Activated CD4-positive, alpha-beta T cell treated with anti-CD3 and anti-CD28 coated beads, Interleukin-10, Interleukin-2, amounts not matched to agents 100 ng/mL and 50 ng/mL, durations not matched to agents 16 hours and 8 hours (primary cell): Measurements from ENCODE around the gene TLE5.

ENCODE experiments used
- DNase-seq: peaks from one replicate; pipeline ENCODE4 v3.0.0-alpha.2; 2020

TLE5 gene, protein sequence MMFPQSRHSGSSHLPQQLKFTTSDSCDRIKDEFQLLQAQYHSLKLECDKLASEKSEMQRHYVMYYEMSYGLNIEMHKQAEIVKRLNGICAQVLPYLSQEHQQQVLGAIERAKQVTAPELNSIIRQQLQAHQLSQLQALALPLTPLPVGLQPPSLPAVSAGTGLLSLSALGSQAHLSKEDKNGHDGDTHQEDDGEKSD

GRCh38 chr19:3062165-3063105, at the start of gene TLE5:
Gene TLE5 (minus strand): TSS chr19:3062495. CDS start chr19:3062200, 295 bp downstream.
- DNase-seq: peak; percentile 77

DNA sequence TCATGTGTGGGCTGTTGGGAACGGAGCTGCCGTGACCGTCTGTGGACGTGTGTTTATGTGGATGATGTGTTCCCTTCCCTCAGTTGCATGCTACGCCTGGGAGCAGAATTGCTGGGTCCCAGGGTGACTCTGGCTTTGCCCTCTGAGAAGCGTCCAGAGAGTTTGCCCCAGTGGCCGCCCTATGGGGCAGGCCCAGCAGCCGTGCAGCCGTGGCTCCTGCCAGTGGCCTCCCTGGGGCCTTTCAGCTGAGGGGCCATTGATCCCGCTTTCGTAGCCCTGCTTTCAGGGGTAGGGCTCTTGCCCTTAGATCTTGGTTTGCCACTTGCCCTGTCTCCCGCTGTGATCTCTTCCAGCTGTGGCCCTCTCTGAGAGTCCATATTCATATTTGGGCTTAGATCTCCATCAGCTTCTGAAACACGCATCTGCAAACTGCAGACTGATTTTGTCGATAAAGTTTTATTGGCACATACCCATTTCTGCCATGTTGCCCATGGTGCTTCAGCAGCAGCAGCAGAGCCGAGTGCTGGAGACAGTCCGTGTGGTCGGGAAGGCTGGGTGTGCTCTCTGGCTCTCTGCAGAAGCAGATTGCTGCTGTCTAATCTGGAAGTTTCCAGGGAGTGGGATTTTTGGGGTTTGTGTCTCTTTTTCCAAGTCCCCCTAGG, 49.4 kb upstream of the TLE5 start:
- DNase-seq: no peak

DNA sequence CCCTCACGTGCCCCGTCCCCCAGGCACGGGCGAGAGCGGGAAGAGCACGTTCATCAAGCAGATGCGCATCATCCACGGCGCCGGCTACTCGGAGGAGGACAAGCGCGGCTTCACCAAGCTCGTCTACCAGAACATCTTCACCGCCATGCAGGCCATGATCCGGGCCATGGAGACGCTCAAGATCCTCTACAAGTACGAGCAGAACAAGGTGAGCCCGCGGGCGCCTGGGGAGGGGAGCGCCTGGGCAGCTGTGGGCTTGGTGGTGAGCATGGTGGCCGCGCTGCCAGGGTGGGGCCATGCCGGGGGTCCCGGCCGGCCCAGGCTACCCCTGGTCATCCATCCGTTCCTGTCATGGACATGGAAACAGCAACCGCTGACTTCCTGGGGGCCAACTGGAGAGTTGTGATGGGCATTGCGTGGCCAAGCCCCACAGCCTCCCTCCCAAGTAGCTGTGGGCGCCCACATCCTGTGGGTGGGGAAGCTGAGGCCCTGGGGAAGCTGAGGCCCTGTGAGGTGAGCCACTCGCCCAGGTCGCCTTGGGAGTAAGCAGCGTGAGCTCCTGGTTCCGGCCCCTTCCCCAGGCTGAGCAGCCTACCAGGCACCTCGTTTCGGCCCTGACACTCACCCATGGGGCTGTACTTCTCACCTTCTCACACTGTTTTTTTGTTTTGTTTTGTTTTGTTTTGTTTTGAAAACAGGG, 48.0 kb upstream of the TLE5 start:
- DNase-seq: peak; percentile 21

- DNase-seq: no peak
These were observed 47.2 kb upstream of the TLE5 start for GRCh38 chr19:3109491-3109890.

GRCh38 chr19:3108775-3109174, 46.5 kb upstream of the TLE5 start:
- DNase-seq: peak; percentile 79

GRCh38 chr19:3107658-3108057, 45.4 kb upstream of the TLE5 start:
- DNase-seq: no peak

- DNase-seq: no peak
These were observed 44.3 kb upstream of the TLE5 start for GRCh38 chr19:3106509-3107141.

GRCh38 chr19:3105641-3106508, 43.6 kb upstream of the TLE5 start:
- no peak for DNase-seq

GRCh38 chr19:3104708-3104983, 42.4 kb upstream of the TLE5 start:
- DNase-seq: no peak

GRCh38 chr19:3102239-3103140, 40.2 kb upstream of the TLE5 start:
- no peak for DNase-seq

- DNase-seq: no peak
These were observed 38.7 kb upstream of the TLE5 start for GRCh38 chr19:3100747-3101730.

- no peak for DNase-seq
These were observed 38.0 kb upstream of the TLE5 start for GRCh38 chr19:3100331-3100730.

- DNase-seq: no peak
These were observed 37.3 kb upstream of the TLE5 start for GRCh38 chr19:3099347-3100145.

GRCh38 chr19:3098515-3099346, 36.4 kb upstream of the TLE5 start:
- peak; percentile 31 for DNase-seq

- no peak for DNase-seq
These were observed 35.8 kb upstream of the TLE5 start for GRCh38 chr19:3098141-3098514.

- DNase-seq: no peak
These were observed 35.2 kb upstream of the TLE5 start for GRCh38 chr19:3097442-3097871.

DNA sequence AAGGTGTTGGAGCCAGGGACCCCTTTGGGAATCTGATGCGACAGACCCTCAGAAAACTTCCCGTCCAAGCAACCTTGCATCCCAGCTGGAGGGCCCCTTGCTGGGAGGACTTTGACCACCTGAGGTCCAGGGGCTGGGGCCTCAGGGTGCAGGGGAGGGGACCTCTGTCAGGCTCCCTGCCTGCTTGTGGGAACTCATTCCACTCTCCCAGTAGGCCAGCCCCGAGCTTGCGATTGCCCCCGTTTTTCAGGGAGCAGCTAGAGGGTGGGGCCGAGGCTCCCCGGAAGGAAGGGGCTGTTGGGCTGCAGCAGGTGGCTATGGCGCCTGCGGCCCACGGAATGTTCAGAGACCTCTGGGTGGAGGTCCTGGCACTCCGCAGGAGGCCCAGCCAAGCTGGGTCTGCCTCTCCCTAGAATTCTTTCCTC, 34.6 kb upstream of the TLE5 start:
- DNase-seq: no peak
